NCI-H82 (cell line): ENCODE measurements around the gene ANKS6.
A peak's percentile ranks its signal among the peaks of the same experiment; 100 is the strongest.

Experiments used
- DNase-seq: peaks from one replicate; lab custom pipeline; 2025; lab: John Stamatoyannopoulos, UW

The ANKS6 gene

DNA sequence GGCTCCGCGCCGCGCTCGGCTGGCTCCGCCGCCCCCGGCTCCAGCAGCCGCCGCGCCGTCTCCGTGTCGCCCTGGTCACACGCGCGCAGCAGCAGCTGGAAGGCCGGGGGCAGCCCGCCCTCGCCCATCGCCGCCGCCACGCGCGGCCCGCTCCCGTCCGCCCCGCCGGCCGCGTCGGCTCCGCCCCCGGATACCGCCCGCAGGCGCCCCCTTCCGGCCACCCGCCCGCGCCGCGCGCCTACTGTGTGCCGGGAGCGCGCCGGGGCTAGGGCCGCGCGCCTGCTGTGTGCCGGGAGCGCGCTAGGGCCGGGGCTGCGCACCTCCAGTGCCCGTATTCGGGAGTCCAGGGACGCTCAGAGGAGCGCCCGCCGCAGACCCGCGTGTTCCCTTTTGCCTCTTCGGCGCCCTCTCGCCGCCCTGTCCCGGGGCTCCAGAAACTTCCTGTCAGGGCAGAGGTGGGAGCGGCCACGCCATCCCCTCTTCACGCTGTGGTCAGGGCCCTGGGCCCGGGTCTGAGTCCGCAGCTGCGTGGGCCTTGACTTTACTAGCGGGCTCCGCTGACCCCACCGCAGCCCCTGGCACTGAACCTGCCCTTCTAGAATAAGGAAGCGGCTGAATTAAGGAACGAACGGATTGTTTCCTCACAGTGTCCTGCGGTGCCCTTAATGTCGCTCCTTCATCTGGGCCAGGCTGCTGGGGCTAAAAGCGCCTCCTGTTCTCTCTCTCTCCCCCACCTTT is at the start of gene ANKS6:
Gene ANKS6, minus strand, starts transcription at position 192 of the 738 bp plus-strand sequence. Its CDS starts 64 bp downstream, at position 128.
- peak; percentile 82 for DNase-seq

- DNase-seq: no peak
Observed at GRCh38 chr9:98846081-98846480, 49.7 kb upstream of the ANKS6 start.

DNA sequence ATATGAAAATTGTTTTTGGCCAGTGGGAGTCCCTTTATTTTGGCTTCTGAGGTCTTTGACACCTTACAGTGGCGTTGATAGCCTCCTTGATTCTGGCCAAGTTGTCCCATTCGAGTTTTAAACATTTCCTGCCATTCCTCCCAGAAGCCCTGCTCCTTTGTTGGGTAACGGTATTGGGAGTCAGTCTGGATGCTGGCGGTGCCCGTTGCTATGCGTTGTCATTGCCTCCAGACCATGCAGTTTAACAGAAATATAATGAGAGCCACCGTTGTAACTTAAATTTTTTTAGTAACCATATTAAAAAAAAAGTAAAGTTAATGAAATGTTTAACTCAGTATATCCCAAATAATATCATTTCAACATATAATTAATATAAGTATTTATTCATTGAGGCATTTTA is 46.2 kb upstream of the ANKS6 start:
- DNase-seq: no peak

- DNase-seq: no peak
Observed at GRCh38 chr9:98839724-98840123, 43.4 kb upstream of the ANKS6 start.

- DNase-seq: no peak
Observed at GRCh38 chr9:98838868-98839565, 42.7 kb upstream of the ANKS6 start.

DNA sequence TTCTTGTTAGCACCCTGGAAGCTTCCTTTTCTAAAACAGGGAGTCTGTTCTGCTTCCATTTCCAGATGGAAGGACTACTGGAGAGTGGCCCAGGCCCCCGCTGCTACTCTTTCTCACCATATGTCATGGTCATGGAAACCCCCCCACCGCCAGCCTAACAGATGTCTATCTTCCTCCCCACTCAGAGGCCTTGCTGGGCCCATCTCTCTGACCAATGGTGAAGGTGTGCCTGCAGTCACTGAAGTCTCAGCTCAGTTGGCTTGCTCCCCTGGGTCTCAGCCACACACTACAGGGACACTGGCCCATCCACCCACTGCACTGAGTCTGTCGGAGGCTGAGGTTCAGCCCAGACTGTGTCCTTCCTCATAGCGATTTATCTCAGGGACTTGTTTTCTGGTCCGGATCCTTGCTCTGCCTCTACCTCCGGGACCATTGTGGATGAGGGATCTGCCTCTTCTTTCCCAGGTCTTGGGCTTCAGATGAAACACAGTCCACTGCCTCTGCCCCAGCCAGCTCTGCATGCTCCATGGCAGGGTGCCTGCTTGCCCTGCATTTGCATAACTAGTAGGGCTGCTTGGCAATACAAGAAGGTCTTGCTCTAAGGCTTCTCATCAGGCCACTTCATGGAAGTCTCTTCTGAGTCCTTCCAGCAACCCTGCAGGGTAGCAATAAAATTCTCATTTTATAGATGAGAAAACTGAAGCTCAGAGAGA is 42.0 kb upstream of the ANKS6 start:
- DNase-seq: peak; percentile 43

DNA sequence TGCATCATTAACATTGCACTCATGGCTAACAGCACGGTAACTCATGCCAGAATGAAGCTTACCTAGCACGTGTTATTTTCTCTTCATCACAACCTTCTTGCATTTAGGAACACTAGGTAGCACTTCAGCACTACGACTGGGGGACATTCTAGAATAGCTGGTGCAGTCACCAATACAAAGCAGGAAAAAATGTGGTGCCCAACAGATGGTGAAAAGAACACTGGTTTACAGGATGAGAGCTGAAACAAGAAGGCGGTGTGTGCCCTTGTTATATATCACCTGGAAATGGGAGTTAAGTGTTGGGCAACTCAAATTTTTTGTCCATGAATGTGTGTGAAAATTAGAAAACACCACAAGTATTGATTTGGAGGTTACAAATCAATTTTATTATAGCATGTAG is 41.2 kb upstream of the ANKS6 start:
- no peak for DNase-seq

- DNase-seq: no peak
Observed at GRCh38 chr9:98836206-98836605, 39.9 kb upstream of the ANKS6 start.

DNA sequence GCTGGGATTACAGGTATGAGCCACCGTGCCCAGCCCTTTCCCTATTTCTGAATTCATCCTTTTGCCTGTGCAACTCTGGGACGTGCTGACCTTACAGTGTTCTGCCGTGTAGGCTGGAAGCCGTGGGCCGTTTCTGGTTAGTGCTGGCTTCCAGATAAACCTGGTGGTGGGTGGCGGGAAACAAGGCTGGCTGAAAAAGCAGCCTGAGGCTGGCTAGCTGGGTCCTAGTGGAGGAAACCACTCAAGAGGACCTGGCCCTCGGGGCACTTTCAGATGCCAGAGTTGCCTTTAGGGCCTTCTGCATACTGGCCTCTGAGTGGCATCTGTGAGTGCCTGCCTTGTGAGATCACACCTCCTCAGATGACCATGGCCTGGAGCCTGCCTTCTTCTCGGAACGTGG is 38.0 kb upstream of the ANKS6 start:
- no peak for DNase-seq

GRCh38 chr9:98833090-98833956 is 37.0 kb upstream of the ANKS6 start:
- DNase-seq: no peak

GRCh38 chr9:98832768-98833089 is 36.4 kb upstream of the ANKS6 start:
- no peak for DNase-seq

GRCh38 chr9:98831696-98832095 is 35.3 kb upstream of the ANKS6 start:
- no peak for DNase-seq

- DNase-seq: no peak
Observed at GRCh38 chr9:98830554-98830953, 34.2 kb upstream of the ANKS6 start.

GRCh38 chr9:98829766-98830165 is 33.4 kb upstream of the ANKS6 start:
- no peak for DNase-seq

DNA sequence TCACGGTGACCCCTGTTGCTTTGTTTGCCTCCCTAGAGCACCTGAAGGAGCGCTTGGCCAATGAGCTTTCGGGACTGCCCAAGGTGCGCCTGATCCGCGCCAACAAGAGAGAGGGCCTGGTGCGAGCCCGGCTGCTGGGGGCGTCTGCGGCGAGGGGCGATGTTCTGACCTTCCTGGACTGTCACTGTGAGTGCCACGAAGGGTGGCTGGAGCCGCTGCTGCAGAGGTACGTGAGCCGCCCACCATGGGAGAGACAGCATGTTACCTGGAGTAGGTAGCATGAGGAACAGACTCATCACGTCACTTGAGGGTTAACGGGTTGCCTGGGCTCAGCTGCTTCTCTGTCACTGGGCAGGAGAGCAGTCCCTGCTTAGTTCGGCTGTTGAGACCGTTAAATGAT is 30.4 kb upstream of the ANKS6 start:
- DNase-seq: no peak

GRCh38 chr9:98825414-98825813 is 29.1 kb upstream of the ANKS6 start:
- DNase-seq: no peak

DNA sequence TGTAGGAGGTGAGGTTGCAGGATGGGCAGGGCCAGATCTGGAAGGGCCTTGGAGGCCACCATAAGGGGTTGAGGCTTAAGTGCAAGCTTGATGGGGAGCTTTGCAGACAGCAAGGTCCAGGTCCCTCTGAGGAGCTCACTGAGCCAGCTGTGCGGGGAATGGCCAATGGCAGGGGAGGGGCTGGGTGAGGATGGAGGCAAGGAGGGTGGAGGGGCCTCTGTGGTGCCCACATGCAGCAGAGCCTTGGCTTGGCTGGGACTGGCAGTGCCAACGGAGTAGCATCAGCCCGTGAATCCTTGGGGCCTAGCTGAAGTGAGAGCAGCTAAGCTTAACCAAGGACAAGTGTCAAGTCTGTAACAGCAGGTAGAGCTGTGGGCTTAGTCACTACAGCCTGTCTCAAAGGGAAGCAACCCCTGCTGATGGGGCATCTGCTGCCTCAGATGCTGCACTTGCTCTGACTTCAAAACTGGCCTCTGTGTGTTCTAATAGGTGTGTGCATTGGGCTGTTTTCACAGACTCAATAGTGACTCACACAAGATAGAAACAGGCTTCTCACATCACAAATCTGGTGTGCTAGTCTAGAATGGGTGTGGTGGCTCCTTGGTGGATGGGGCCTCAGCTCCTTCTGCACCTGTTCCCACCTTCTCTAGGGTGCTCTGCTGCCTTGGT is 27.4 kb upstream of the ANKS6 start:
- DNase-seq: no peak

GRCh38 chr9:98822661-98823060 is 26.3 kb upstream of the ANKS6 start:
- no peak for DNase-seq

DNA sequence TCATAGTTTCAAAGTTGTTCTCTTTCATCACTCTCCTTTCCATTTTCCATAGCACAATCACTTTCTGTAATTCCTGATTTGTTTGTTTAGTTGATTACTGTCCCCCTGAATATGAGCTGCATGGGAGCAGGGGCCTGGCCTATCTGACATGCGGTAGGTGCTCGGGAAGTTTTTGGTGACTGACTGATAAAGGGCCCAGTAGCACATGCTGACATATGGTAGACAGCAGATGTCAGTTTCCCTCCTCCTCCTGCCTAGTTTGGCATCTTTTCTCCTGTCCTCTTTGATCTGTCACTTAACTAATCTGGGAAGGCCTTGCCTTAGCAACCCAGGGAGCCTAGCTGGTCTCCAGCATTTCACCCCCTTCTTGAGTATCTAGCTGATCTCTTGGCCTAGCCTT is 25.5 kb upstream of the ANKS6 start:
- DNase-seq: no peak

GRCh38 chr9:98819231-98819630 is 22.9 kb upstream of the ANKS6 start:
- no peak for DNase-seq

- DNase-seq: no peak
Observed at GRCh38 chr9:98818764-98819163, 22.4 kb upstream of the ANKS6 start.
